GM21381 (cell line): ENCODE results near the gene SLC66A1.

Experiments
- ATAC-seq: cut with Tn5 transposase; IDR thresholded peaks from one replicate; pipeline ENCODE4 v1.9.1; 2021; ENCODE audit warnings: mild to moderate bottlenecking, moderate library complexity; ENCODE audit not compliant: unreplicated experiment

SLC66A1 gene

GRCh38 chr1:19342062-19342750 lies 30.1 kb downstream of the SLC66A1 start:
- no peak for ATAC-seq

- ATAC-seq: no peak
Measured at GRCh38 chr1:19342894-19343616, 30.9 kb downstream of the SLC66A1 start.

- no peak for ATAC-seq
Measured at GRCh38 chr1:19343617-19344350, 31.7 kb downstream of the SLC66A1 start.

GRCh38 chr1:19344372-19344810 lies 32.3 kb downstream of the SLC66A1 start:
- ATAC-seq: no peak

- no peak for ATAC-seq
Measured at GRCh38 chr1:19344831-19345230, 32.7 kb downstream of the SLC66A1 start.

- no peak for ATAC-seq
Measured at GRCh38 chr1:19345391-19345790, 33.3 kb downstream of the SLC66A1 start.

- ATAC-seq: no peak
Measured at GRCh38 chr1:19346026-19346425, 33.9 kb downstream of the SLC66A1 start.

- no peak for ATAC-seq
Measured at GRCh38 chr1:19347533-19348172, 35.5 kb downstream of the SLC66A1 start.

- no peak for ATAC-seq
Measured at GRCh38 chr1:19348441-19349198, 36.5 kb downstream of the SLC66A1 start.

GRCh38 chr1:19349999-19350398 lies 37.9 kb downstream of the SLC66A1 start:
- no peak for ATAC-seq

GRCh38 chr1:19350566-19350965 lies 38.4 kb downstream of the SLC66A1 start:
- no peak for ATAC-seq

- no peak for ATAC-seq
Measured at GRCh38 chr1:19351873-19352272, 39.7 kb downstream of the SLC66A1 start.

GRCh38 chr1:19352839-19353238 lies 40.7 kb downstream of the SLC66A1 start:
- no peak for ATAC-seq

- no peak for ATAC-seq
Measured at GRCh38 chr1:19353596-19353995, 41.5 kb downstream of the SLC66A1 start.

GRCh38 chr1:19354531-19354981 lies 42.4 kb downstream of the SLC66A1 start:
- ATAC-seq: no peak

GRCh38 chr1:19356266-19356665 lies 44.1 kb downstream of the SLC66A1 start:
- ATAC-seq: no peak

- ATAC-seq: no peak
Measured at GRCh38 chr1:19357299-19357986, 45.3 kb downstream of the SLC66A1 start.

- ATAC-seq: no peak
Measured at GRCh38 chr1:19358710-19359109, 46.6 kb downstream of the SLC66A1 start.

- ATAC-seq: no peak
Measured at GRCh38 chr1:19359357-19359756, 47.2 kb downstream of the SLC66A1 start.

GRCh38 chr1:19360016-19360415 lies 47.9 kb downstream of the SLC66A1 start:
- no peak for ATAC-seq
